B cell (primary cell): ENCODE measurements around the gene TMEM120B. TPM values are rescaled to one million over a fixed set of nuclear protein-coding genes. Genes with fewer than 3 reads are reported as not detected.

Experiments used
- ATAC-seq: fragments of 200-7000 bp; cut with Tn5 transposase; one replicate; pipeline ENCODE4 v1.10.0; 2021; ENCODE audit warnings: low read depth, mild to moderate bottlenecking, moderate number of reproducible peaks, moderate library complexity
- CTCF ChIA-PET: fragments of 350-600 bp; sonication (Branson Sonifier 250); formaldehyde crosslinking; loops from one replicate; lab custom pipeline; 2021; ENCODE audit warnings: antibody characterized with exemption, inconsistent platforms; lab: Charles Lee
- POLR2A ChIA-PET: fragments of 350-600 bp; sonication (Branson Sonifier 250); formaldehyde crosslinking; loops from one replicate; lab custom pipeline; 2021; ENCODE audit warnings: antibody characterized with exemption; lab: Charles Lee
- DNase-seq: peaks from one replicate; pipeline ENCODE4 v3.0.0; 2013
- H2AFZ ChIP-seq: 2 replicates; pipeline ENCODE4 v1.6.1; 2012; ENCODE audit warnings: mild to moderate bottlenecking, low read depth, low read length; ENCODE audit not compliant: insufficient read depth, poor library complexity, severe bottlenecking
- H3K27ac ChIP-seq, 2 donors: 1 replicate in 1 of 2; 2 replicates in 1 of 2; pipeline ENCODE4 v1.5.1; 2012 to 2013; ENCODE audit warnings: low read length in 2 of 2, mild to moderate bottlenecking in 2 of 2, moderate library complexity in 1 of 2
- H3K27me3 ChIP-seq, 4 experiments: fragments of 200-600 bp in 1 of 4; sonication (generic) in 1 of 4; replicated peaks in 1 of 4; 1 replicate in 2 of 4; 2 replicates in 2 of 4; pipeline versions ENCODE4 v1.6.1 to v1.7.0; 2013 to 2016; ENCODE audit warnings: low read length in 3 of 4, mild to moderate bottlenecking in 2 of 4, mixed read lengths in 1 of 4, moderate library complexity in 1 of 4; ENCODE audit not compliant: insufficient read depth in 4 of 4, control insufficient read depth in 3 of 4; ENCODE audit errors: control extremely low read depth in 1 of 4
- H3K36me3 ChIP-seq, 2 experiments: replicated peaks in 1 of 2; 1 replicate in 1 of 2; 2 replicates in 1 of 2; pipeline versions ENCODE4 v1.6.1 to v1.7.1; 2013; ENCODE audit warnings: low read length in 1 of 2; ENCODE audit not compliant: insufficient read depth in 2 of 2, control insufficient read depth in 1 of 2; ENCODE audit errors: control extremely low read depth in 1 of 2, extremely low read depth in 1 of 2
- H3K4me1 ChIP-seq, 2 donors: fragments of 200-600 bp in 1 of 2; sonication (generic) in 1 of 2; 1 replicate in 1 of 2; 2 replicates in 1 of 2; pipeline versions ENCODE4 v1.5.1 to v1.6.1; 2013 to 2017; ENCODE audit warnings: low read length in 2 of 2; ENCODE audit not compliant: control insufficient read depth in 2 of 2, insufficient read depth in 2 of 2
- H3K4me2 ChIP-seq: replicated peaks from 2 replicates; pipeline ENCODE3; 2012; ENCODE audit warnings: mild to moderate bottlenecking, low read depth, low read length; ENCODE audit not compliant: poor library complexity, severe bottlenecking
- H3K4me3 ChIP-seq, 5 experiments: fragments of 200-600 bp in 1 of 5; sonication (generic) in 1 of 5; 1 replicate in 3 of 5; 2 replicates in 2 of 5; pipeline versions ENCODE4 v1.5.1 to v1.7.0; 2011 to 2016; ENCODE audit warnings: low read length in 4 of 5, mild to moderate bottlenecking in 4 of 5, low read depth in 2 of 5, control low read depth in 1 of 5, moderate library complexity in 1 of 5; ENCODE audit not compliant: insufficient read depth in 1 of 5; ENCODE audit errors: control extremely low read depth in 1 of 5, extremely low read depth in 1 of 5
- H3K79me2 ChIP-seq: fragments of 200-600 bp; sonication (generic); one replicate; pipeline ENCODE4 v1.6.0; 2016; ENCODE audit warnings: low read length; ENCODE audit not compliant: control insufficient read depth, insufficient read depth
- H3K9ac ChIP-seq: fragments of 200-600 bp; sonication (generic); 2 replicates; pipeline ENCODE4 v1.6.1; 2017; ENCODE audit warnings: mild to moderate bottlenecking, low read length, moderate library complexity
- H3K9me3 ChIP-seq, 3 donors: one replicate each; pipeline versions ENCODE4 v1.6.1 to v1.7.1; 2013; ENCODE audit warnings: low read length in 2 of 3; ENCODE audit not compliant: control insufficient read depth in 2 of 3, insufficient read depth in 1 of 3; ENCODE audit errors: control extremely low read depth in 1 of 3
- H4K20me1 ChIP-seq: 2 replicates; pipeline ENCODE4 v1.6.0; 2012; ENCODE audit warnings: mild to moderate bottlenecking, low read length; ENCODE audit not compliant: insufficient read depth, control insufficient read depth, poor library complexity, severe bottlenecking
- H3K27ac Mint-ChIP-seq: one replicate; pipeline ENCODE4 v1.8.0; 2021; ENCODE audit warnings: mixed read lengths
- H3K27me3 Mint-ChIP-seq: one replicate; pipeline ENCODE4 v1.8.0; 2021; ENCODE audit warnings: mixed read lengths
- H3K4me1 Mint-ChIP-seq: one replicate; pipeline ENCODE4 v1.8.0; 2021; ENCODE audit warnings: mixed read lengths
- H3K4me3 Mint-ChIP-seq: one replicate; pipeline ENCODE4 v1.8.0; 2021; ENCODE audit warnings: mixed read lengths
- H3K9me3 Mint-ChIP-seq: one replicate; pipeline ENCODE4 v1.8.0; 2022; ENCODE audit warnings: mixed read lengths; ENCODE audit not compliant: insufficient read depth
- EZH2 ChIP-seq: IDR thresholded peaks from 2 replicates; pipeline ENCODE4 v1.6.1; 2012; ENCODE audit warnings: borderline replicate concordance, low read depth, mild to moderate bottlenecking, moderate library complexity, low read length; ENCODE audit not compliant: insufficient read depth, poor library complexity, severe bottlenecking
- WGBS: methylation state at CpG from one replicate; pipeline ENCODE4 v1.1.5; 2013; ENCODE audit warnings: missing lambda C conversion rate; ENCODE audit not compliant: insufficient coverage; 5-methylcytosine and 5-hydroxymethylcytosine counted together
- intact Hi-C: fragments of 100-400 bp; cut with micrococcal nuclease; formaldehyde crosslinking; loops from one replicate; pipeline ENCODE4 v1.10.0; 2022
- polyA plus RNA-seq: library from polyadenylated mRNA; depleted of rRNA; stranded (reverse); fragments of >200 nt; gene quantifications from 2 replicates; pipeline ENCODE4 v1.2.3, GENCODE V29; 2012
- total RNA-seq, 2 donors: library from RNA; stranded (reverse); fragments of 120-200 nt in 1 of 2; gene quantifications; 1 replicate in 1 of 2; 2 replicates in 1 of 2; pipeline versions ENCODE4 v1.2.3 to v1.2.4, GENCODE V29; 2013 to 2022
- TF ChIP-seq, protein P1 (sequence below): fragments of 200-600 bp; IDR thresholded peaks from one replicate; pipeline ENCODE4 v1.8.0; 2022; ENCODE audit warnings: antibody characterized with exemption, mild to moderate bottlenecking

TMEM120B gene
- total and polyA plus RNA-seq, 2 donors (not counting 1 experiment from before 2014, with no cell fraction given): 9.2 to 9.7 TPM

DNA sequence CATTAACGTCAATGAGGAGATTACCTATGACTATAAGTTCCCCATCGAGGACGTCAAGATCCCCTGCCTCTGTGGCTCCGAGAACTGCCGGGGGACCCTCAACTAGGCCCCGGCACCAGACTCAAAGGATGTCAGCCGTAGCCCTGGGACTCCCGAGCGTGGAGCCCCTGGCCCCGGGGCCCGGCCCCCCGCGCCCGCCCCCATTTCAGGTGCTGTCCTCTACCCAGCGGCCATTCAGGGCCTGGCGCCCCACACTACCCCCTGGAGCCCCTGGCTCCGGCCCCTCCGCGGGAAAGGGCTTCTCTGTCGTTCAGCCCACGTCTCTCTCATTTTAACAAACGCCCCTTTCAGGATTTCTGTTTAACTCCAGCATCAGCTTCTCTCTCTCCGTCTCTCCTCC is 117.6 kb downstream of the TMEM120B start:
- H3K4me3 ChIP-seq: no peak overlapping the region
- no peak overlapping the region for H2AFZ ChIP-seq
- no peak overlapping the region for H3K9ac ChIP-seq
- H3K9me3 ChIP-seq: no peaks in the 10 kb centered on the region
- CTCF ChIA-PET: no interaction called here
- H3K36me3 ChIP-seq: peaks cover 0 to 53% of the 10 kb centered on the region in 2 experiments
- no peaks in the 10 kb centered on the region for H3K27me3 Mint-ChIP-seq
- no peaks in the 10 kb centered on the region for H3K4me1 ChIP-seq
- H3K79me2 ChIP-seq: peaks cover 23% of the 10 kb centered on the region
- no peaks in the 10 kb centered on the region for H3K4me1 Mint-ChIP-seq
- no peak for TF ChIP-seq EZH2
- TF ChIP-seq, protein P1, sequence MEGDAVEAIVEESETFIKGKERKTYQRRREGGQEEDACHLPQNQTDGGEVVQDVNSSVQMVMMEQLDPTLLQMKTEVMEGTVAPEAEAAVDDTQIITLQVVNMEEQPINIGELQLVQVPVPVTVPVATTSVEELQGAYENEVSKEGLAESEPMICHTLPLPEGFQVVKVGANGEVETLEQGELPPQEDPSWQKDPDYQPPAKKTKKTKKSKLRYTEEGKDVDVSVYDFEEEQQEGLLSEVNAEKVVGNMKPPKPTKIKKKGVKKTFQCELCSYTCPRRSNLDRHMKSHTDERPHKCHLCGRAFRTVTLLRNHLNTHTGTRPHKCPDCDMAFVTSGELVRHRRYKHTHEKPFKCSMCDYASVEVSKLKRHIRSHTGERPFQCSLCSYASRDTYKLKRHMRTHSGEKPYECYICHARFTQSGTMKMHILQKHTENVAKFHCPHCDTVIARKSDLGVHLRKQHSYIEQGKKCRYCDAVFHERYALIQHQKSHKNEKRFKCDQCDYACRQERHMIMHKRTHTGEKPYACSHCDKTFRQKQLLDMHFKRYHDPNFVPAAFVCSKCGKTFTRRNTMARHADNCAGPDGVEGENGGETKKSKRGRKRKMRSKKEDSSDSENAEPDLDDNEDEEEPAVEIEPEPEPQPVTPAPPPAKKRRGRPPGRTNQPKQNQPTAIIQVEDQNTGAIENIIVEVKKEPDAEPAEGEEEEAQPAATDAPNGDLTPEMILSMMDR: no peak
- DNase-seq: no peak
- no peak overlapping the region for H3K4me3 Mint-ChIP-seq
- H3K4me2 ChIP-seq: no peak overlapping the region
- H3K9me3 Mint-ChIP-seq: no peaks in the 10 kb centered on the region
- peaks cover 37% of the 10 kb centered on the region for H4K20me1 ChIP-seq
- no peak for ATAC-seq
- 98% methylated on average over 23 of the region's 23 CpGs for WGBS
- intact Hi-C loops: no loop called here
- no peaks in the 10 kb centered on the region for H3K27me3 ChIP-seq
- POLR2A ChIA-PET: no interaction called here
- no peak overlapping the region for H3K27ac ChIP-seq
- H3K27ac Mint-ChIP-seq: no peak overlapping the region

DNA sequence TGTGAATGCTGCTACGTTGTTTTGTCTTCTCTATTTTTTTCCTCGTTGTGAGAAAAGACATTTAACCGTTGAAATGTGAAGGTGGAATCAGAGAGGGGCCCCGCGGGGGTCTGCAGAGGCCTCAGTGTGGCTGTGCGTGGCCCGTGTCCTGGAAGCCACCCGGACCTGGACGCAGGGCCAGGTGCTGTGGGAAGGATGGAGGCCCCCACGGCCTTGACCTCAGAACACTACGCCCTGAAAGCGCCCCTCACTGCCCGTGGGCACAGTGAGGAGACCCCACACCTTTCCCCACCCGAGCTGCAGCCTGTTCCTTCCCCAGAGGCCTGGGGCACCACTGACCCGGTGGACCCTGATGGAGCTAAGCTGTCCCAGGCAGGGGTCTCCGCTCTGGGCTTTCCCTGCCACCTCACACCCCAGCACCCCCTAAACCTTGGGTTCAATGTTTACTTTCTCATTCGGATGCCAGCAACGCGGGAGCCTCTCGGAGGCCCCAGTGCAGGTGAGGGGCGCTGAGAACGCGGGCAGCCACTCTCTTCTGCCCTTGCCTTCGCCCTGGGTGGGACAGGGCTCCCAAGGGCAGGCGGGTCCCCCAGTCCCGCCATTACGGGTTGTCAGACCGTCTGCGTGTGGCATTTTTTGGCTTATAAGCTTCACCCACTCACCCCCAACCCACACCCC is 118.2 kb downstream of the TMEM120B start:
- no peaks in the 10 kb centered on the region for H3K9me3 ChIP-seq
- Mint-ChIP-seq H3K27ac (no peak overlapping the region), H3K9me3 (no peaks in the 10 kb centered on the region), H3K27me3 (no peaks in the 10 kb centered on the region), H3K4me3 (no peak overlapping the region), H3K4me1 (no peaks in the 10 kb centered on the region)
- H3K4me2 ChIP-seq: no peak overlapping the region
- H3K79me2 ChIP-seq: peaks cover 19% of the 10 kb centered on the region
- CTCF ChIA-PET: no interaction called here
- ATAC-seq (no peak), DNase-seq (no peak)
- H3K27ac ChIP-seq: no peak overlapping the region
- H3K9ac ChIP-seq: no peak overlapping the region
- H3K27me3 ChIP-seq: no peaks in the 10 kb centered on the region
- no peak overlapping the region for H2AFZ ChIP-seq
- H3K36me3 ChIP-seq: peaks cover 0 to 51% of the 10 kb centered on the region in 2 experiments
- POLR2A ChIA-PET: no interaction called here
- TF ChIP-seq, protein P1: no peak
- TF ChIP-seq EZH2: no peak
- intact Hi-C loops: no loop called here
- peaks cover 35% of the 10 kb centered on the region for H4K20me1 ChIP-seq
- 98% methylated on average over 28 of the region's 29 CpGs for WGBS
- H3K4me1 ChIP-seq: no peaks in the 10 kb centered on the region
- H3K4me3 ChIP-seq: no peak overlapping the region
